Neural crest cell (in vitro differentiated cells): ENCODE measurements around the gene TEDC2. TPM values are rescaled to one million over a fixed set of nuclear protein-coding genes. Genes with fewer than 3 reads are reported as not detected.

ENCODE experiments used
- DNase-seq: peaks from one replicate; pipeline ENCODE4 v3.0.0; 2021; ENCODE audit warnings: low read depth, mixed read lengths, low spot score
- H3K27ac Mint-ChIP-seq: one replicate; pipeline ENCODE4 v1.8.0; 2021; ENCODE audit warnings: mild to moderate bottlenecking, mixed read lengths; ENCODE audit not compliant: unreplicated experiment
- H3K27me3 Mint-ChIP-seq: 2 replicates; pipeline ENCODE4 v1.8.0; 2021; ENCODE audit warnings: low read depth, mild to moderate bottlenecking, mixed read lengths
- H3K36me3 Mint-ChIP-seq: 2 replicates; pipeline ENCODE4 v1.8.0; 2021; ENCODE audit warnings: low read depth, mild to moderate bottlenecking, mixed read lengths
- H3K4me1 Mint-ChIP-seq: 2 replicates; pipeline ENCODE4 v1.8.0; 2021; ENCODE audit warnings: mixed read lengths
- H3K4me3 Mint-ChIP-seq: one replicate; pipeline ENCODE4 v1.8.0; 2021; ENCODE audit warnings: mild to moderate bottlenecking, mixed read lengths
- H3K9me3 Mint-ChIP-seq: 2 replicates; pipeline ENCODE4 v1.8.0; 2021; ENCODE audit warnings: mixed read lengths
- microRNA-seq: library from miRNA; unstranded; fragments of <30 nt; microRNA quantifications from one replicate; pipeline ENCODE4, GENCODE V29; 2020
- total RNA-seq: library from RNA; stranded (reverse); gene quantifications from 2 replicates; pipeline ENCODE4 v1.2.1, GENCODE V29; 2021
- TF ChIP-seq, protein P1 (sequence below): fragments of 200-600 bp; sonication (generic); conservative IDR thresholded peaks from 2 replicates; pipeline ENCODE4 v1.5.0; 2021; ENCODE audit warnings: antibody characterized with exemption, mild to moderate bottlenecking

Gene TEDC2
- total RNA-seq, 1 donor from 2014 or later = 66.5 TPM

DNA sequence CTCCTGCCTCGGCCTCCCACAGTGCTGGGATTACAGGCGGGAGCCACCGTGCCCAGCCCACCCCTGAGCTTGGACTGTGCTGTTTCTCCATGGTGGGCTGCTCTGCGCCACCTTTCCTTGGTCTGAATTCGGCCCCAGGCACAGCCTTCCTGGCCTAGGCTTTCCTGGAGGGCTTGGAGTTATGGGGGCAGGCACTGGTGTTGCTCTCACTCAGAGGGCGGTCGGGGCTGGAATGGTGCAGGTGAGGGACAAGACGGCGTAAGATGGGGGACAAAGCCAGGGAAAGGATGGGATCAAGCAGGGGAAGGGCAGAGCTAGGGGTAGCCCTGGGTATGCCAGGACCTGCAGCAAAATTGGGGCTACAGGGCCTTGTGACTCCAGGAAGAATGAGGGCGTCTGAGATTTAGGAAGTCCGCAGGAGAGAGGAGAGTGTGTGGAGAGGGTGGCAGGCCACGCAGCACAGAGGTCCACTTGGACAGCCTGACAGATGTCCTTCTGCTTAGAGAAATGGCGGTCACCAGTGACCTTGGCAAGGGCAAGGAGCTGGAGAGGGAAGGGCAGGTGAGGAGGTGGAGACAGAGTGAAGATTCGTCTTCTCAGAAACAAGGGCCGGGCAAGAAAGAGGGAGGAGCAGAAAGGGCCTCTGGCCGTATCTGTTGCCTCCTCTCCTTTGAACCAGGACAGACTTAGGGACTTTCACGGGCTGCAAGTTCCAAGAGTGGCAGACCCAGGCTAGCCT lies 52.3 kb downstream of the TEDC2 start:
- H3K9me3 Mint-ChIP-seq = no peaks in the 10 kb centered on the region
- H3K36me3 Mint-ChIP-seq = no peaks in the 10 kb centered on the region
- TF ChIP-seq, protein P1, sequence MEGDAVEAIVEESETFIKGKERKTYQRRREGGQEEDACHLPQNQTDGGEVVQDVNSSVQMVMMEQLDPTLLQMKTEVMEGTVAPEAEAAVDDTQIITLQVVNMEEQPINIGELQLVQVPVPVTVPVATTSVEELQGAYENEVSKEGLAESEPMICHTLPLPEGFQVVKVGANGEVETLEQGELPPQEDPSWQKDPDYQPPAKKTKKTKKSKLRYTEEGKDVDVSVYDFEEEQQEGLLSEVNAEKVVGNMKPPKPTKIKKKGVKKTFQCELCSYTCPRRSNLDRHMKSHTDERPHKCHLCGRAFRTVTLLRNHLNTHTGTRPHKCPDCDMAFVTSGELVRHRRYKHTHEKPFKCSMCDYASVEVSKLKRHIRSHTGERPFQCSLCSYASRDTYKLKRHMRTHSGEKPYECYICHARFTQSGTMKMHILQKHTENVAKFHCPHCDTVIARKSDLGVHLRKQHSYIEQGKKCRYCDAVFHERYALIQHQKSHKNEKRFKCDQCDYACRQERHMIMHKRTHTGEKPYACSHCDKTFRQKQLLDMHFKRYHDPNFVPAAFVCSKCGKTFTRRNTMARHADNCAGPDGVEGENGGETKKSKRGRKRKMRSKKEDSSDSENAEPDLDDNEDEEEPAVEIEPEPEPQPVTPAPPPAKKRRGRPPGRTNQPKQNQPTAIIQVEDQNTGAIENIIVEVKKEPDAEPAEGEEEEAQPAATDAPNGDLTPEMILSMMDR = no peak
- no peaks in the 10 kb centered on the region for H3K27me3 Mint-ChIP-seq
- no peak for DNase-seq
- peak overlapping the region; percentile 91 for H3K4me3 Mint-ChIP-seq
- H3K4me1 Mint-ChIP-seq = peaks cover 44% of the 10 kb centered on the region
- H3K27ac Mint-ChIP-seq = peak overlapping the region; percentile 62

DNA sequence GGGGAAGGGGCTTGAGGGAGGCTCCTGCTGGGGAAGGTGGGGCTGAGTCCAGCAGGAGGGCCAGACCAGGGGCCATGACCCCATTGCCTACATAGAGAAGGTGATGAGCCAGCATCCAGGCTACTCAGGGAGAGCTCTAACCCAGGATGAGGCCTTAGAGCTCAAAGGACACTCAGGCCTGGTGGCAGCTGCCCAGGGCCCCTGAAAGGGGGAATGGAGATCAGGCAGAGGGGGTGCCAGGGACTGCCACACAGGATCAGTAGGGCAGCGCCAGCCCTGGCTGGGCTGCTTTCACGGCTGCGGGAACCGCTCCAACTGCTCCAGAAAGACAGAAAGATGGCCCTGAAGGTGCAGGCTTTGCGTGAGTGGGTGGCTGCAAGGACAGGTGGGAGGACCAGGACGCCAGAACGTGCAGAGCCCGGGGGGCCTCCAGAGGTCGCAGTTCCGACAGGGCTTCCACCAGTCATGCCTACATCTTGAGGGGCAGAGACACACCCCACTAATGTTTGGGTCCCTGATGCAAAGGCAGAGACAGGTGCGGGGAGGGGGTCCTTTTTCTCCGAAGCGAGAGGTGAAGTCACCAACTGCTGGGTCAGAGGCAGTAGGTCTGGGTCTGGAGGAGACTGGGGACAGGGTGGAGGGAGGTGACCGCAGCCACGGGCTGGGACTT lies 53.0 kb downstream of the TEDC2 start:
- DNase-seq = no peak
- Mint-ChIP-seq H3K4me1 (peaks cover 48% of the 10 kb centered on the region), H3K36me3 (no peaks in the 10 kb centered on the region)

DNA sequence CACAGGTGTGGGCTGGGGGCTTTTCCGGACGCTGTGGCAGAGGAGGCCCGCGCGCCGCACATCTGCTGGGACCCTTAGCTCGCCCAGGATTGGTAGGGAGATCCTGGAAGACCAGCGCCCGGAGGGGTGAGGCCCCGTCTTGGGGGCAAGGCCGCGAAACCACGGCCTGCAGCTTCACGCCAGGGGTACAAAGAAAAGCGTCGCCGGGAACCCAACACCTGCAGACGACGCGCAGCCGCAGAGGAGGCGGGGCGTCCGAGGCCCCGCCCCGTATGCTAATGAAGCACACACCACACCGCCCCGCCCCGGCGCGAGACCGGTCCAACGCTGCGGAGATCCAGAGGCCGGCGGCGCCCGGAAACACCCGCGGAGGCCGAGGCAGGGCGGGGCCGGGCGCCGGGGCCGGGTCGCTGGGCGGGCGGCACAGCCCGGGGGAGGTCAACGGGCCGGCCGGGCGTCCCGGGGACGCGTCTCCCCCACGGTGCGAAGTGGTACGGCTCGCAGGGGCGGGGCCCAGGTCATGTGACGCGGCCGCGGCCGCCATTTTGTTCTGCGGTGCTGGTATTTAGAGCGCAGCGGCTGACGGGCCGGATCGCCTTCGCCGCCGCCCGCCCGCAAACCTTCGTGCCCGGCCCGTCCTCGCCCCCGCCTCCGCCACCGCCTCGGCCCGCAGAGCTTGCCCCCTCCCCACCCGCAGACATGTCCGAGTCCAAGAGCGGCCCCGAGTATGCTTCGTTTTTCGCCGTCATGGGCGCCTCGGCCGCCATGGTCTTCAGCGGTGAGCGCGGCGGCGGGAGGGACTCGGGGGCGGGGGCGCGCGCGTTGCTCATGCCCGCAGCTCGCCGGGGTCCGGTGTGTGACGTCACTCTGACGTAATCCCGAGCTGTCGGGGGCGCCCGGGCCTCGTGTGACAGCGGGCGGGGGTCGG lies 53.8 kb downstream of the TEDC2 start, which contains the start of gene ATP6V0C:
Gene ATP6V0C (plus strand): TSS at position 548 of the 928 bp plus-strand sequence. CDS start 152 bp downstream, at position 700.
- peak; percentile 84 for DNase-seq
- peaks cover 48% of the 10 kb centered on the region for H3K4me1 Mint-ChIP-seq
- peak within 1 kb of the TSS; percentile 96 for H3K4me3 Mint-ChIP-seq
- H3K27me3 Mint-ChIP-seq = no peaks in the 10 kb centered on the region
- H3K36me3 Mint-ChIP-seq = no peaks in the 10 kb centered on the region
- peak within 1 kb of the TSS; percentile 98 for H3K27ac Mint-ChIP-seq
- no peaks in the 10 kb centered on the region for H3K9me3 Mint-ChIP-seq
- TF ChIP-seq, protein P1 = no peak

More for the DNA sequence above, 53.0 kb downstream of the TEDC2 start:
- Mint-ChIP-seq H3K4me3 (peak overlapping the region; percentile 91), H3K27ac (peak overlapping the region; percentile 98), H3K27me3 (no peaks in the 10 kb centered on the region), H3K9me3 (no peaks in the 10 kb centered on the region)
- TF ChIP-seq, protein P1 = peak; percentile 31

Small RNAs within 50 kb of the gene (microRNA-seq; reads per million reads assigned to microRNA genes)
- gene MIR6767 (not detected), gene MIR6768 (5.3 reads per million)

Other genes with a start within 250 kb of the TEDC2 start
- 31.2 and 32.0 TPM in 2 replicates for gene BRICD5, start 249.2 kb upstream of the TEDC2 start, total RNA-seq
- 47.3 and 50.2 TPM in 2 replicates for gene PGP, start 245.3 kb upstream of the TEDC2 start, total RNA-seq
- gene E4F1, start 236.5 kb upstream of the TEDC2 start, total RNA-seq = 37.5 and 38.9 TPM in 2 replicates
- 1.6 and 2.6 TPM in 2 replicates for gene DNASE1L2, start 223.7 kb upstream of the TEDC2 start, total RNA-seq
- gene ECI1, start 208.5 kb upstream of the TEDC2 start, total RNA-seq = 71.9 and 79.2 TPM in 2 replicates
- gene RNPS1, start 192.0 kb upstream of the TEDC2 start, total RNA-seq = 390 and 420 TPM in 2 replicates
- gene ABCA3, start 119.4 kb upstream of the TEDC2 start, total RNA-seq = 19.6 TPM in 2 replicates
- 66.1 and 67.5 TPM in 2 replicates for gene CCNF, start 30.7 kb upstream of the TEDC2 start, total RNA-seq
- gene NTN3, start 11.2 kb downstream of the TEDC2 start, total RNA-seq = 4.8 and 5.1 TPM in 2 replicates
- gene TBC1D24, start 15.0 kb downstream of the TEDC2 start, total RNA-seq = 30.0 and 32.5 TPM in 2 replicates
- gene ATP6V0C, start 53.8 kb downstream of the TEDC2 start, total RNA-seq = 154 and 159 TPM in 2 replicates
- 50.9 and 58.3 TPM in 2 replicates for gene AMDHD2, start 60.3 kb downstream of the TEDC2 start, total RNA-seq
- gene CEMP1, start 71.3 kb downstream of the TEDC2 start, total RNA-seq = not detected in 2 replicates
- 34.2 and 37.5 TPM in 2 replicates for gene PDPK1, start 77.9 kb downstream of the TEDC2 start, total RNA-seq
- 27.4 and 27.7 TPM in 2 replicates for gene KCTD5, start 222.4 kb downstream of the TEDC2 start, total RNA-seq